Tibial artery (tissue), 4 donors: ENCODE data around the gene TRIOBP.

ENCODE experiments used
- DNase-seq, 2 donors: peaks; one replicate each; pipeline ENCODE4 v3.0.0-alpha.2; 2019
- H3K27ac ChIP-seq, 2 donors: fragments of 200-600 bp; sonication (generic) in 1 of 2; 1 replicate in 1 of 2; 2 replicates in 1 of 2; pipeline ENCODE4 v1.5.1; 2018 to 2019; ENCODE audit warnings: mild to moderate bottlenecking in 1 of 2
- H3K27me3 ChIP-seq, 2 donors: fragments of 200-600 bp; sonication (generic) in 1 of 2; one replicate each; pipeline versions ENCODE4 v1.5.1 to v1.6.0; 2016 to 2019
- H3K36me3 ChIP-seq, 3 donors: fragments of 200-600 bp; sonication (generic) in 2 of 3; one replicate each; pipeline ENCODE4 v1.5.1; 2016 to 2019; ENCODE audit warnings: mild to moderate bottlenecking in 2 of 3
- H3K4me1 ChIP-seq, 4 donors: fragments of 200-600 bp; sonication (generic) in 2 of 4; 1 replicate in 3 of 4; 2 replicates in 1 of 4; pipeline ENCODE4 v1.5.1; 2016 to 2019
- H3K4me3 ChIP-seq, 2 donors: fragments of 200-600 bp; sonication (generic) in 1 of 2; 1 replicate in 1 of 2; 2 replicates in 1 of 2; pipeline ENCODE4 v1.5.1; 2018 to 2019; ENCODE audit warnings: mild to moderate bottlenecking in 2 of 2
- H3K9me3 ChIP-seq, 3 donors: fragments of 200-600 bp; sonication (generic) in 1 of 3; one replicate each; pipeline ENCODE4 v1.5.1; 2016 to 2019
- CTCF ChIP-seq, 2 experiments: fragments of 200-600 bp in 1 of 2; fragments of 450-650 bp in 1 of 2; IDR thresholded peaks; one replicate each; pipeline ENCODE4 v1.5.1; 2017 to 2019; ENCODE audit warnings: antibody characterized with exemption in 2 of 2, mild to moderate bottlenecking in 1 of 2, moderate library complexity in 1 of 2
- intact Hi-C: fragments of 100-400 bp; cut with DNase I; formaldehyde crosslinking; loops from one replicate; pipeline ENCODE4 v1.15.0; 2023; ENCODE audit warnings: low total_unique reads

TRIOBP gene

GRCh38 chr22:37765953-37766576 is 69.2 kb downstream of the TRIOBP start:
- TF ChIP-seq CTCF (IDR thresholded peaks at IDR 0.05) = no peak
- H3K4me1 ChIP-seq = no peaks in the 10 kb centered on the region
- H3K27ac ChIP-seq = no peak overlapping the region
- H3K27me3 ChIP-seq = no peaks in the 10 kb centered on the region
- DNase-seq = no peak
- intact Hi-C loops = no loop called here
- peaks cover 34 to 88% (median 67%) of the 10 kb centered on the region in 3 donors for H3K36me3 ChIP-seq
- H3K9me3 ChIP-seq = no peaks in the 10 kb centered on the region
- no peak overlapping the region for H3K4me3 ChIP-seq

DNA sequence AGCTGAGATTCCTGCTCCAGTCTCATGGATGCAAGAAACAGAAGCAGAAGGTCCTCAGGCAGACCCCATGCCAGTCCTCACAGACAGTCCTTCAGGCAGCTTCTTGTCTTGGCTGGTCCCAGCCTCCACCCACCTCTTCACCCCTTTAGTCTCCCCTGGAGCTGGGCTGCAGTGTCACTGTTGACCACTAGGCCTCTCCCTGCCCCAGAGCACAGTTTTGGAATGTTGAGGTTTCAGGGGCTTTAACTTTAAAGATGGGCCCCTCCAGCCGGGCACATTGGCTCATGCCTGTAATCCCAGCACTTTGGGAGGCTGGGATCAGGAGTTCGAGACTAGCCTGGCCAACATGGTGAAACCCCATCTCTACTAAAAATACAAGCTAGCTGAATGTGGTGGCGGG is 71.4 kb downstream of the TRIOBP start:
- Histone ChIP-seq H3K36me3 (peaks cover 50 to 88% (median 73%) of the 10 kb centered on the region in 3 donors), H3K27me3 (no peaks in the 10 kb centered on the region), H3K4me1 (no peaks in the 10 kb centered on the region), H3K4me3 (no peak overlapping the region), H3K9me3 (no peaks in the 10 kb centered on the region), H3K27ac (no peak overlapping the region)
- no peak for DNase-seq
- TF ChIP-seq CTCF (IDR thresholded peaks at IDR 0.05) = no peak
- intact Hi-C loops = loop anchor here (1.0 kb wide), 1 partner anchor 38 kb away; no protein-coding TSS in a partner anchor

DNA sequence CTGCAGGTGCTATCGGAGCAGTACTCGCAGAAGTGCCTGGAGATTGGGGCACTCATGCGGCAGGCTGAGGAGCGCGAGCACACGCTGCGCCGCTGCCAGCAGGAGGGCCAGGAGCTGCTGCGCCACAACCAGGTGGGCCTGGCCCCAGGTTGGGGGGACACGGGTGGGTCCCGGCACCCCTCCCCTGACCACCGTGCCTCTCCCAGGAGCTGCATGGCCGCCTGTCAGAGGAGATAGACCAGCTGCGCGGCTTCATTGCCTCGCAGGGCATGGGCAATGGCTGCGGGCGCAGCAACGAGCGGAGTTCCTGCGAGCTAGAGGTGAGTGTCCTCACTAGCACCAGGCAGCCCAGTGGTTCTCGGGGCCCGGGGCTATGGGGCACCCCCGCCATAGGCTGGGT is 72.2 kb downstream of the TRIOBP start:
- no peaks in the 10 kb centered on the region for H3K4me1 ChIP-seq
- H3K27ac ChIP-seq = no peak overlapping the region
- H3K4me3 ChIP-seq = no peak overlapping the region
- no peak for TF ChIP-seq CTCF (IDR thresholded peaks at IDR 0.05)
- no peaks in the 10 kb centered on the region for H3K27me3 ChIP-seq
- no peak for DNase-seq
- intact Hi-C loops = no loop called here
- H3K9me3 ChIP-seq = no peaks in the 10 kb centered on the region
- H3K36me3 ChIP-seq = peaks cover 55 to 88% (median 75%) of the 10 kb centered on the region in 3 donors

DNA sequence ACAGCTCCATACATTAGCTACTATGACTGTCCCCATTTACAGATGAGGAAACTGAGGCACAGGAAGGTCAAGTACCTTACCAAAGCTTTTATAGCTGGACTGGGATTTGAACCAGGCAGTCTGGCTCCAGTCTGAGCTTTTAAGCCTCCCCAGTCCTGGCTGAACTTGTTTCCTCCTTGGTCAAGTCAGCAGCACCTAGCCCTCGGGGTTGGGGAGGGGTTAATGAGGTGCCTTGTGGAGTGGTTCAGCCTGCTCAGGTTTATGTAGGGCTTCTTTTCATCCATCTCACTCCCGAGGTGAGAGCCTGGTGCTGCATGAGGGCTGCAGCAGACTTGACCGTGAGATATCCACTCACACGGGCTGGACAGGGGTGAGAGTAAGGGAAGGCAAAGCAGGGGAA is 74.2 kb downstream of the TRIOBP start:
- H3K9me3 ChIP-seq = no peaks in the 10 kb centered on the region
- TF ChIP-seq CTCF (IDR thresholded peaks at IDR 0.05) = no peak
- H3K36me3 ChIP-seq = peaks cover 60 to 89% (median 71%) of the 10 kb centered on the region in 3 donors
- no peak overlapping the region for H3K4me3 ChIP-seq
- H3K27me3 ChIP-seq = no peaks in the 10 kb centered on the region
- intact Hi-C loops = no loop called here
- no peak for DNase-seq
- H3K27ac ChIP-seq = no peak overlapping the region
- no peaks in the 10 kb centered on the region for H3K4me1 ChIP-seq

DNA sequence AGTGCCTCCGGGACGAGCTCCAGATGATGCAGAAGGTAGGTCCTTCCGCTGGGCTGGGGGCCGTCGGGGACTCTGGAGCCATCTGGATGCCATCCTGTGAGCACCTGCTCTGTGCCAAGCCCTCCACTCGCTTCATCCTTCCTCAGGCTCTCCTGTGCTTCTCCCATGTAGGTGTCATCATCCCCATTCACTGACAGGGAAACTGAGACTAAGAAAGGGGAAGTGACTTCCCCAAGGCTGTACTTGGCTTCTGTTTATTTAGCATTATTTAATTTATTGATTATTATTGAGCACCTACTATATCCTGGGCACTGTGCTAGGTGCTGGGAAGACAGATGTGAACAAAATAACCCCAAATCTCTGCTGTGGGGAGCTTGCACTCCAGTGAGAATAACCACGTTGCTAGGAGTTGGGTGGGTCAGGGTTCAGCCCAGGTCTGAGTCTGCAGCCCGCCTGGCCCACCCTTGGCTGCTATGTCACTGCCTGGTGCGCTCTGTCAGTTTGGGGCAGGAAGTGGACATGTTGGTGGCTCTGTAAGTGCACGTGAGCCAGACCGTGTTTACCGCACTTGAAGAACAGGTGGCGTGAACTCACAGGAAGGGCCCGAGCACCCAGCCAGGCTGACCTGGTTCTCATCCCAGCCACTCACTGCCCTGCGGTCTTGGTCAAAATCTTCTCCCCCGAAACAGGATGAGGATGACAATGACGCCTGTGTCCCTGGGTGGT is 75.0 kb downstream of the TRIOBP start:
- Histone ChIP-seq H3K27me3 (no peaks in the 10 kb centered on the region), H3K4me3 (no peak overlapping the region), H3K9me3 (no peaks in the 10 kb centered on the region), H3K27ac (no peak overlapping the region), H3K36me3 (peaks cover 60 to 83% (median 67%) of the 10 kb centered on the region in 3 donors), H3K4me1 (peaks cover 0 to 6% (median 5%) of the 10 kb centered on the region in 4 donors)
- intact Hi-C loops = no loop called here
- DNase-seq = no peak
- no peak for TF ChIP-seq CTCF (IDR thresholded peaks at IDR 0.05)
